ENCODE measurements around the gene TASL.

DNA sequence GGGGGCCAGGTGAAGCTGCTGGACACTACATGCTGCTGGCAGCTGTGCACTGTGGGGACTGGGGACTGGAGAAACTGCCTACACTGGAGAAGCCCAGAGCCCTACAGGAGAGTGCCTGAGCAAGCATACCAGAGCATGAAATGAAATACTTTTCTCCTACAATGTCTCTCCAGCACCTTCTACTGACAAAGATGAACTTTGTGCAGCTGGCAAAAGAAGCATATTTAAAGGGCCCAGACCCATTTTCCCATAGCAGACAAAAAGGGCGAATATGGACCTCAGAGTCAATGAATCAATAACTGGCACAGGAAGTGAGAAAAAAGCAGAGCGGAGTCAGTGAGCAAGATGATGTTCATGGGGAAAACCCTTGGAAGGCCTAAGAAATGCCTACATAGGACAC is 44.8 kb upstream of the TASL start:
- TF ChIP-seq POLR2A (IDR thresholded peaks at IDR 0.05; ENCODE audit: low read length) (no peak), GATA1 (IDR thresholded peaks at IDR 0.05; ENCODE audit: low read depth, low read length) (no peak)

Measured in erythroblast (primary cell).